K562 (cell line): ENCODE results near the gene FCHO1. TPM values are rescaled to one million over a fixed set of nuclear protein-coding genes. Genes with fewer than 3 reads are reported as not detected.
A peak's percentile ranks its signal among the peaks of the same experiment; 100 is the strongest.

Experiments
- ADNP ChIP-seq: fragments of 200-800 bp; sonication (Bioruptor generic); IDR thresholded peaks from 2 replicates; pipeline ENCODE4 v1.6.1; 2016; ENCODE audit warnings: missing genetic modification characterization, missing compliant biosample characterization
- ARID2 ChIP-seq: fragments of 450-650 bp; IDR thresholded peaks from 2 replicates; pipeline ENCODE4 v1.6.1; 2017; ENCODE audit warnings: antibody characterized with exemption, mild to moderate bottlenecking
- ASH1L ChIP-seq: fragments of 450-650 bp; IDR thresholded peaks from 2 replicates; pipeline ENCODE4 v1.6.1; 2018; ENCODE audit warnings: borderline replicate concordance, mild to moderate bottlenecking, low read depth; ENCODE audit not compliant: partially characterized antibody
- CBX3 ChIP-seq, 2 experiments: IDR thresholded peaks; 1 replicate in 1 of 2; 2 replicates in 1 of 2; pipeline ENCODE4 v1.6.1; 2012; ENCODE audit warnings: inconsistent platforms in 2 of 2, low read length in 2 of 2, borderline replicate concordance in 1 of 2, control low read depth in 1 of 2
- CHCHD3 ChIP-seq: fragments of 250-450 bp; sonication (Bioruptor Pico); IDR thresholded peaks from 2 replicates; pipeline ENCODE4 v2.1.2; 2022; ENCODE audit warnings: mild to moderate bottlenecking
- CHD4 ChIP-seq: fragments of 200-600 bp; sonication (generic); IDR thresholded peaks from 3 replicates; pipeline ENCODE4 v1.6.1; 2012; ENCODE audit warnings: low read depth, mild to moderate bottlenecking, mixed read lengths, low read length, inconsistent platforms; ENCODE audit not compliant: insufficient read depth, insufficient replicate concordance, poor library complexity, severe bottlenecking
- DDX20 ChIP-seq: fragments of 450-650 bp; IDR thresholded peaks from 2 replicates; pipeline ENCODE4 v1.6.1; 2016; ENCODE audit warnings: missing genetic modification characterization, low read depth, mild to moderate bottlenecking, missing compliant biosample characterization, moderate library complexity
- EP400 ChIP-seq: fragments of 450-650 bp; IDR thresholded peaks from 2 replicates; pipeline ENCODE4 v1.6.1; 2017; ENCODE audit warnings: antibody characterized with exemption, mild to moderate bottlenecking, moderate library complexity
- ETV6 ChIP-seq, 3 experiments: fragments of 150-350 bp in 1 of 3; sonication (generic) in 1 of 3; formaldehyde crosslinking in 1 of 3; IDR thresholded peaks; 2 replicates each; pipeline versions ENCODE4 v1.6.1 to v1.8.0; 2014 to 2022; ENCODE audit warnings: borderline replicate concordance in 2 of 3, low read depth in 2 of 3, antibody characterized with exemption in 1 of 3, low read length in 1 of 3, mild to moderate bottlenecking in 1 of 3, missing genetic modification reagents in 1 of 3
- EZH2 ChIP-seq: IDR thresholded peaks from 2 replicates; pipeline ENCODE4 v1.6.1; 2012; ENCODE audit warnings: low read depth, mild to moderate bottlenecking, inconsistent platforms, low read length, borderline replicate concordance
- FOXM1 ChIP-seq, 2 experiments: fragments of 450-650 bp in 1 of 2; sonication (generic) in 1 of 2; formaldehyde crosslinking in 1 of 2; IDR thresholded peaks; 2 replicates each; pipeline versions ENCODE4 v1.6.1 to v1.9.0; 2017 to 2022; ENCODE audit warnings: low read depth in 2 of 2, mild to moderate bottlenecking in 2 of 2, missing genetic modification reagents in 1 of 2, moderate library complexity in 1 of 2
- GATA2 ChIP-seq: sonication (generic); formaldehyde crosslinking; IDR thresholded peaks from 2 replicates; pipeline ENCODE4 v1.4.0; 2020; ENCODE audit warnings: mild to moderate bottlenecking, missing genetic modification reagents
- HMG20A ChIP-seq: fragments of 450-650 bp; formaldehyde crosslinking; conservative IDR thresholded peaks from 2 replicates; pipeline ENCODE4 v1.4.0; 2020; ENCODE audit warnings: mild to moderate bottlenecking, mixed read lengths
- HMG20B ChIP-seq: fragments of 250-450 bp; sonication (Bioruptor Pico); IDR thresholded peaks from 2 replicates; pipeline ENCODE4 v1.5.0; 2021; ENCODE audit warnings: mild to moderate bottlenecking
- MXI1 ChIP-seq: IDR thresholded peaks from 2 replicates; pipeline ENCODE4 v1.6.1; 2011; ENCODE audit warnings: low read depth, mild to moderate bottlenecking, improper control_type of control experiment, low read length
- NCOA4 ChIP-seq: fragments of 450-650 bp; IDR thresholded peaks from 2 replicates; pipeline ENCODE4 v1.6.1; 2018; ENCODE audit warnings: mild to moderate bottlenecking; ENCODE audit not compliant: partially characterized antibody
- NEUROD1 ChIP-seq: fragments of 150-350 bp; IDR thresholded peaks from 2 replicates; pipeline ENCODE4 v1.6.1; 2014; ENCODE audit warnings: borderline replicate concordance, low read length, low read depth; ENCODE audit not compliant: partially characterized antibody
- NFIC ChIP-seq: fragments of 450-650 bp; IDR thresholded peaks from 2 replicates; pipeline ENCODE4 v1.6.1; 2017; ENCODE audit warnings: mild to moderate bottlenecking, inconsistent platforms
- NUFIP1 ChIP-seq: fragments of 450-650 bp; IDR thresholded peaks from 2 replicates; pipeline ENCODE4 v1.6.1; 2018; ENCODE audit not compliant: partially characterized antibody
- PCBP1 ChIP-seq: fragments of 200-400 bp; formaldehyde crosslinking; IDR thresholded peaks from 2 replicates; pipeline ENCODE4 v1.6.1; 2018; ENCODE audit warnings: mild to moderate bottlenecking, low read depth, low read length; ENCODE audit not compliant: poor library complexity, severe bottlenecking
- RBM17 ChIP-seq: fragments of 200-400 bp; formaldehyde crosslinking; IDR thresholded peaks from 2 replicates; pipeline ENCODE4 v1.6.1; 2017; ENCODE audit warnings: low read depth, mild to moderate bottlenecking, low read length, borderline replicate concordance
- RBM25 ChIP-seq: fragments of 200-400 bp; formaldehyde crosslinking; IDR thresholded peaks from 2 replicates; pipeline ENCODE4 v1.6.1; 2018; ENCODE audit warnings: low read length, low read depth, moderate library complexity; ENCODE audit not compliant: severe bottlenecking
- RCOR1 ChIP-seq, 2 experiments: IDR thresholded peaks; 2 replicates each; pipeline ENCODE4 v1.6.1; 2012; ENCODE audit warnings: low read depth in 2 of 2, low read length in 2 of 2, borderline replicate concordance in 1 of 2, improper control_type of control experiment in 1 of 2
- SMARCA5 ChIP-seq: fragments of 450-650 bp; IDR thresholded peaks from 2 replicates; pipeline ENCODE4 v1.6.1; 2016
- SRSF1 ChIP-seq: fragments of 200-400 bp; formaldehyde crosslinking; IDR thresholded peaks from 2 replicates; pipeline ENCODE4 v1.6.1; 2017; ENCODE audit warnings: mild to moderate bottlenecking, low read depth, low read length, moderate library complexity
- WHSC1 ChIP-seq: IDR thresholded peaks from one replicate; pipeline ENCODE4 v1.6.1; 2012; ENCODE audit warnings: low read length, control low read depth, inconsistent platforms
- ZNF12 ChIP-seq: sonication (generic); formaldehyde crosslinking; IDR thresholded peaks from 2 replicates; pipeline ENCODE4 v1.4.0; 2020; ENCODE audit warnings: mild to moderate bottlenecking, missing genetic modification reagents
- ZNF184 ChIP-seq: sonication (generic); formaldehyde crosslinking; IDR thresholded peaks from 2 replicates; pipeline ENCODE4 v1.5.0; 2020; ENCODE audit warnings: missing genetic modification reagents
- ZNF263 ChIP-seq: sonication (generic); formaldehyde crosslinking; IDR thresholded peaks from 2 replicates; pipeline ENCODE4 v1.8.0; 2022; ENCODE audit warnings: mild to moderate bottlenecking, missing genetic modification reagents, borderline replicate concordance
- ZNF766 ChIP-seq: fragments of 200-800 bp; sonication (Bioruptor generic); conservative IDR thresholded peaks from 2 replicates; pipeline ENCODE4 v1.6.1; 2016; ENCODE audit warnings: missing genetic modification characterization, missing compliant biosample characterization
- polyA plus RNA-seq, 8 experiments: library from polyadenylated mRNA; depleted of rRNA in 4 of 8; stranded (reverse) in 5 of 8; unstranded in 3 of 8; fragments of >200 nt; fragmentation: Nextera tagmentation in 2 of 8; fragmentation: Illumina TruSeq in 1 of 8; extraction: Ambion mirVana in 2 of 8; extraction: Trizol in 1 of 8; gene quantifications; 2 replicates each; pipeline versions ENCODE4 v1.2.1 to v1.2.3, GENCODE V29; 2011 to 2014; ENCODE audit warnings: inconsistent platforms in 1 of 8, missing spikeins in 1 of 8
- total RNA-seq, 7 experiments: library from RNA; depleted of rRNA in 6 of 7; stranded (reverse); fragments of >200 nt in 6 of 7; fragmentation: Illumina TruSeq in 2 of 7; extraction: Trizol in 2 of 7; gene quantifications; 2 replicates each; pipeline versions ENCODE4 v1.2.1 to v1.2.3, GENCODE V29; 2011 to 2021; ENCODE audit warnings: low replicate concordance in 1 of 7

FCHO1 gene
- total and polyA plus RNA-seq, 9 of the 15 experiments (the other 6 are each of a cell fraction or from before 2014, with no cell fraction given): 0.21 to 58.9 (median 18.3) TPM

GRCh38 chr19:17748884-17749638, 2.2 kb upstream of the FCHO1 start (continued):
- TF ChIP-seq ETV6 (IDR thresholded peaks at IDR 0.05; ENCODE audit: borderline replicate concordance in 1 of 2, low read depth in 2 of 2, low read length in 1 of 2) (no peak), ETV6 (CRISPR knock-in tag; IDR thresholded peaks at IDR 0.05; ENCODE audit: borderline replicate concordance) (no peak), HMG20A (CRISPR knock-in tag) (no peak), ZNF766 (CRISPR knock-in tag) (no peak), NFIC (no peak), CHD4 (peak; percentile 99), WHSC1 (no peak), EZH2 (no peak), FOXM1 (IDR thresholded peaks at IDR 0.05; ENCODE audit: low read depth) (no peak), FOXM1 (CRISPR knock-in tag; IDR thresholded peaks at IDR 0.05; ENCODE audit: low read depth) (no peak), DDX20 (tag) (no peak), ZNF12 (CRISPR knock-in tag) (no peak), SMARCA5 (peak; percentile 96), NEUROD1 (no peak), ASH1L (no peak), CHCHD3 (CRISPR knock-in tag) (no peak), NCOA4 (peak; percentile 29), RCOR1 (IDR thresholded peaks at IDR 0.05; ENCODE audit: borderline replicate concordance in 1 of 2, low read depth in 2 of 2, low read length in 2 of 2) (peak; percentile 55 to 58; a peak in 3 of 4 replicates), ARID2 (no peak), PCBP1 (no peak), HMG20B (no peak), CBX3 (IDR thresholded peaks at IDR 0.05; ENCODE audit: borderline replicate concordance in 1 of 2, low read length in 2 of 2) (peak in 1 of 2 experiments; percentile 82; a peak in 2 of 3 replicates), MXI1 (no peak), SRSF1 (no peak), ZNF184 (no peak), ADNP (tag) (peak; percentile 98), EP400 (no peak), RBM25 (peak; percentile 98), GATA2 (CRISPR knock-in tag) (no peak), NUFIP1 (no peak), RBM17 (no peak), ZNF263 (peak; percentile 67)
